PC-9 (cell line): Measurements from ENCODE around the gene NPFFR1.

Source experiments
- EZH2 ChIP-seq: fragments of 200-600 bp; sonication (generic); IDR thresholded peaks from 2 replicates; pipeline ENCODE4 v1.8.0; 2017; ENCODE audit warnings: antibody characterized with exemption, low read depth
- TF ChIP-seq, protein P1 (sequence below): fragments of 200-600 bp; sonication (generic); conservative IDR thresholded peaks from 2 replicates; pipeline ENCODE4 v1.6.1; 2017; ENCODE audit warnings: mixed run types, antibody characterized with exemption, mild to moderate bottlenecking, moderate library complexity

DNA sequence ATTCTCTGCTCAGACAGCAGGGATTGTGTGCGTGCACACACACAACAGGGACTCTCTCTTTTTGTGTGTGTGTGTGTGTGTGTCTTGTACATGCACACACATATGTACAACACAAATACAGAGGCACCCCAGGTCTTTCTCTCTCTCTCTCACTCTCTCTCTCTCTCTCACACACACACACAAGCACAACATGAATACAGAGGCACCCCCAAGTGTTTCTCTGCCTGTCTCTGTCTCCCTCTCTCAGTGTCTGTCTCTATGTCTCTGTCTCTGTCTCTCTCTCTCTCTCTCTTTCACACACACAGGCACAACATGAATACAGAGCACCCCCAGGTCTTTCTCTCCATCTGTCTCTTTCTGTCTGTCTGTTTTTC is 746 bp downstream of the NPFFR1 start:
- no peak for TF ChIP-seq EZH2
- TF ChIP-seq, protein P1, sequence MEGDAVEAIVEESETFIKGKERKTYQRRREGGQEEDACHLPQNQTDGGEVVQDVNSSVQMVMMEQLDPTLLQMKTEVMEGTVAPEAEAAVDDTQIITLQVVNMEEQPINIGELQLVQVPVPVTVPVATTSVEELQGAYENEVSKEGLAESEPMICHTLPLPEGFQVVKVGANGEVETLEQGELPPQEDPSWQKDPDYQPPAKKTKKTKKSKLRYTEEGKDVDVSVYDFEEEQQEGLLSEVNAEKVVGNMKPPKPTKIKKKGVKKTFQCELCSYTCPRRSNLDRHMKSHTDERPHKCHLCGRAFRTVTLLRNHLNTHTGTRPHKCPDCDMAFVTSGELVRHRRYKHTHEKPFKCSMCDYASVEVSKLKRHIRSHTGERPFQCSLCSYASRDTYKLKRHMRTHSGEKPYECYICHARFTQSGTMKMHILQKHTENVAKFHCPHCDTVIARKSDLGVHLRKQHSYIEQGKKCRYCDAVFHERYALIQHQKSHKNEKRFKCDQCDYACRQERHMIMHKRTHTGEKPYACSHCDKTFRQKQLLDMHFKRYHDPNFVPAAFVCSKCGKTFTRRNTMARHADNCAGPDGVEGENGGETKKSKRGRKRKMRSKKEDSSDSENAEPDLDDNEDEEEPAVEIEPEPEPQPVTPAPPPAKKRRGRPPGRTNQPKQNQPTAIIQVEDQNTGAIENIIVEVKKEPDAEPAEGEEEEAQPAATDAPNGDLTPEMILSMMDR: no peak
